H1 (cell line): ENCODE measurements around the gene ARSA.

Experiments used
- CEBPB ChIP-seq: IDR thresholded peaks from 2 replicates; pipeline ENCODE4 v1.6.1; 2012; ENCODE audit warnings: low read depth, low read length
- CTCF ChIP-seq, 3 experiments: IDR thresholded peaks; 1 replicate in 2 of 3; 2 replicates in 1 of 3; pipeline versions ENCODE4 v1.5.1 to v1.6.1; 2011; ENCODE audit warnings: low read length in 3 of 3, mild to moderate bottlenecking in 3 of 3, inconsistent platforms in 2 of 3, low read depth in 1 of 3, moderate library complexity in 1 of 3; ENCODE audit not compliant: insufficient read depth in 1 of 3; ENCODE audit errors: control extremely low read depth in 1 of 3
- EZH2 ChIP-seq: fragments of 200-600 bp; sonication (generic); IDR thresholded peaks from 2 replicates; pipeline ENCODE4 v1.7.1; 2012; ENCODE audit warnings: low read depth, mild to moderate bottlenecking, moderate library complexity, low read length, inconsistent platforms; ENCODE audit not compliant: severe bottlenecking
- JUN ChIP-seq: IDR thresholded peaks from 2 replicates; pipeline ENCODE4 v1.6.1; 2011; ENCODE audit warnings: low read depth, mild to moderate bottlenecking, improper control_type of control experiment, low read length
- POLR2A ChIP-seq, 2 experiments: IDR thresholded peaks; 1 replicate in 1 of 2; 2 replicates in 1 of 2; pipeline ENCODE4 v1.6.1; 2011; ENCODE audit warnings: low read depth in 2 of 2, low read length in 2 of 2, mild to moderate bottlenecking in 2 of 2; ENCODE audit errors: control extremely low read depth in 1 of 2
- POLR2AphosphoS5 ChIP-seq: IDR thresholded peaks from 2 replicates; pipeline ENCODE4 v1.6.1; 2011; ENCODE audit warnings: low read depth, low read length
- RAD21 ChIP-seq, 2 experiments: IDR thresholded peaks in 1 of 2; conservative IDR thresholded peaks in 1 of 2; 2 replicates each; pipeline ENCODE4 v1.6.1; 2011; ENCODE audit warnings: low read depth in 2 of 2, low read length in 2 of 2, improper control_type of control experiment in 1 of 2, inconsistent platforms in 1 of 2, mild to moderate bottlenecking in 1 of 2, moderate library complexity in 1 of 2
- RNF2 ChIP-seq: fragments of 200-900, 300-1000 bp; sonication (generic); IDR thresholded peaks from 2 replicates; pipeline ENCODE4 v1.7.1; 2016; ENCODE audit warnings: borderline replicate concordance, low read depth, mild to moderate bottlenecking, antibody characterized with exemption, low read length; ENCODE audit not compliant: poor library complexity, severe bottlenecking; ENCODE audit errors: missing control alignments
- RXRA ChIP-seq: IDR thresholded peaks from 2 replicates; pipeline ENCODE4 v1.6.1; 2011; ENCODE audit warnings: low read depth, mild to moderate bottlenecking, low read length, moderate library complexity; ENCODE audit not compliant: insufficient read depth
- SUZ12 ChIP-seq: fragments of 200-600 bp; sonication (generic); IDR thresholded peaks from 2 replicates; pipeline ENCODE4 v1.6.1; 2012; ENCODE audit warnings: mild to moderate bottlenecking, inconsistent platforms, low read length, moderate library complexity, mixed read lengths
- TAF1 ChIP-seq: IDR thresholded peaks from 2 replicates; pipeline ENCODE4 v1.6.1; 2011; ENCODE audit warnings: mild to moderate bottlenecking, low read depth, low read length
- USF2 ChIP-seq: IDR thresholded peaks from 2 replicates; pipeline ENCODE4 v1.6.1; 2011; ENCODE audit warnings: low read length, improper control_type of control experiment

DNA sequence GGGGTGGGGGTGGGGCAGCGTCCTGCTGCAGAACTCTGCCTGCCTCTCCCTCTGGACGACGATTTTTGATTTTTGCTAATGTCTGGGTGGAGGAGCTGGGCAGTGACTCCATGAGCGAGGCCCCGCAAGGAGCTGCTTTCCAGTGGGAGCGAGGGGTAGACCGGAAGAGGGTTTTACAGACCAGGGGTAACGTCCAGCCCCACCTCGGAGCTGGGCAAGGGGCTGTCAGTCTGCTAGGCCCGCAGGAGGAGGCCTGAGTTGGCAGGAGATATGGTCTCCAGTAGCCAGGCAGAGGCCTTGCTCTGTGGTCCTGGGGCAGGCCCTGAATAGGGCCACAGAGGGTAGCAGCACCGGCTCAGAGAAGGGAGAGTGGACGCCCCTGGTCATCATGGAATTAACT lies 18.4 kb downstream of the ARSA start:
- no peak for TF ChIP-seq CTCF (IDR thresholded peaks at IDR 0.05; ENCODE audit: control extremely low read depth in 1 of 3, insufficient read depth in 1 of 3, low read depth in 1 of 3, low read length in 3 of 3)
- TF ChIP-seq CEBPB = no peak
- TF ChIP-seq RNF2 = no peak
- no peak for TF ChIP-seq RAD21 (IDR thresholded peaks at IDR 0.05 in 1 of 2, conservative IDR thresholded peaks at IDR 0.05 in 1 of 2; ENCODE audit: low read depth in 2 of 2, low read length in 2 of 2)
- no peak for TF ChIP-seq RXRA
- no peak for TF ChIP-seq EZH2
- TF ChIP-seq JUN = no peak
- TF ChIP-seq POLR2AphosphoS5 = no peak
- TF ChIP-seq TAF1 = no peak
- no peak for TF ChIP-seq USF2
- no peak for TF ChIP-seq POLR2A (IDR thresholded peaks at IDR 0.05; ENCODE audit: control extremely low read depth in 1 of 2, low read depth in 2 of 2, low read length in 2 of 2)
- no peak for TF ChIP-seq SUZ12
